SW480 (cell line): ENCODE results near the gene HS3ST5.

ENCODE experiments used
- DNase-seq: peaks from one replicate; pipeline ENCODE4 v3.0.0-alpha.2; 2016; ENCODE audit warnings: low spot score

Gene HS3ST5

DNA sequence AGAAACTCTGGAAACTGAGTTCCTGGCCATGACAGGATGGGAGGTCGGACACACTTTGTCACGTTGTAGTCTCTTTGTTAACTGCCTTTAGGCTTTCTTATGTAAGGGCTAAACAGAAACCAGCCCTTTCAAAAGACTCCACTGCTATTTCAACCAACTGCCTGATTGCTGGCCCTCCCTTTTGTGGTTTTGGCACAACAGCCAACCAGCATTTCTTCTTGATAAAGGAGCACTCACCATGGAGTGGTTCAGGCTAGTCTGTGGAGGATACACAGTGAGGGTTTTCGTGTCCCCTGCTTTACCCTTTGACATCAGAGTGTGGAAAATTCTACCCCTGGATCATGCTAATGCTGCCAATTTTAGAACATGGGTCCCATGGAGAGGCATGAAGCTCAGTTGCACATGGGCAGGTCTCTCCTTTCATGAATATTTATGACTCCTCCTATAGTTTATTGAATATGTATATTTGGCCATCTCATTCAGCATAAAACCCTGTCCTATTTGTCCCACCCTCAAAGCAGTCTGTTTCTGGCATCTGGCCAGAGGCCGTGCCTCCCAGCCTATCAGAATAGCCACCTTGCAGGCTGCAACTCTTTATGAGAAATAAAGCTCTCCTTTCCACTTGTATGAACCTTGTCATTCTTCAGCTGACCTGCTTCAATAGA lies 148.3 kb downstream of the HS3ST5 start:
- DNase-seq: peak; percentile 25

DNA sequence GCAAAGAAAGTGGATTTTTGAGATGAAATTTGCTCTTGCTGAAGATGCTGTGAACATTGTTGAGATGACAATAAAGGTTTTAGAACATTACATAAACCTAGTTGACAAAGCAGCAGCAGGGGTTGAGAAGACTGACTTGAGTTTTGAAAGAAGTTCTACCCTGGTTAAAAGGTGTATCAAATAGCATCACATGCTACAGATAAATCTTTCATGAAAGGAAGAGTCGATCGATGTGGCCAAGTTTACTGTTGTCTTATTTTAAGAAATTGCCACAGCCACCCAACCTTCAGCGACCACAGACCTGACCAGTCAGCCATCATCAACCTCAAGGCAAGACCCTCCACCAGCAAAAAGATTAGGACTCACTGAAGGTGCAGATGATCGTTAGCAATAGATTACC lies 155.3 kb downstream of the HS3ST5 start:
- no peak for DNase-seq

DNA sequence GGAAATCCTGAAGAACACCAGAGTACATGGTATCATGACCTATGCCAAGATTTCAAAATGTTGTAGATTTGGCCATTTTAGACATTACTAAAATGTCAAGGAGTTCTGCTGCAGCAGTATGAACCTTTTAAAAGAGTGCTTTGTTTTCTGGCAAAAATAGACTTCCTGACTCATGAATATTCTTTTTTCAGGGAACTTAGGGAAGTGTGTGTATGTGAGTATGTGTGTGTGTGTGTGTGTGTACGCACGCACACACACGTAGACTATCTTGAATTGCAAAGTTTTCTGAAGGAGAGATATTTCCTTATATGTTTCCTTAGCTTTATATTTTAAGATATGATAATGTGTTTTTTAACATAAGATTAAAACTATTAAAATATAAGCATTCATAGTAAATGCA lies 161.2 kb downstream of the HS3ST5 start:
- no peak for DNase-seq

DNA sequence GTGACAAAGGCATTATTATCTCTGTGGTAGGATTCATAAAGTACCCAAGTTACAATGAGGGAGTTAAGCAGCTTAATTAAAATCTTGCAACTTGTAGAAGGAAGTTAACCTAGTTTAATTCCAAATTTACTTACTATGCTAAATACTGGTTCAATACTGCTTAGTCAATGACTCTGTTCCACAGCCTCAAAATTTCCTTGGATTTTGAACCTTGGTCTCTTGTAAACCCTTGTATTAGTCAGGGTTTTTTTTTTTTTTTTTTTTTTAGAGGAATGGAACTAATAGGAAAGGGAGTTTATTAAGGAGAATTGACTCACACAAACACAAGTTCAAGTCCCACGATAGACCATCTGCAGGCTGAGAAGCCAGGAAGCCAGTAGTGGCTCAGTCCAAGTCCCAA lies 163.4 kb downstream of the HS3ST5 start:
- no peak for DNase-seq

DNA sequence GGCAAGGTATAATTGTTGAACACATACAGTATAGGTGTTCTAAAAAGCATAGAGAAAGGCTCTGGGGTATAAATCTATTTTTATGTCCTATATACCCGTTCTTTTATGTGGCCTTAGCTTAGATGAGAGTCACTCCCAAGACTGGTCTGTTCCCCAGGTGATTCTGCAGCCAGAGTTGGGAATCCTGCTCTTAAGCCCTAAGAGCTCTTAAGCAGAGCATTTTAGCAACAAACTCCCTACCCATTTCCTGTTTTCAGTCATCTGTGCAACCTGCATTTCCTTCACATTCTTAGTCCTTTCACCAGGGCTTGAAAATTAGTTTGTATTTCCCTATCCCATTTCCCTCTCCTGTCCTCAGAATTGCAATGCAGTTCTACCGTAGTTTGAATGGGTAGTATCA lies 166.1 kb downstream of the HS3ST5 start:
- no peak for DNase-seq

DNA sequence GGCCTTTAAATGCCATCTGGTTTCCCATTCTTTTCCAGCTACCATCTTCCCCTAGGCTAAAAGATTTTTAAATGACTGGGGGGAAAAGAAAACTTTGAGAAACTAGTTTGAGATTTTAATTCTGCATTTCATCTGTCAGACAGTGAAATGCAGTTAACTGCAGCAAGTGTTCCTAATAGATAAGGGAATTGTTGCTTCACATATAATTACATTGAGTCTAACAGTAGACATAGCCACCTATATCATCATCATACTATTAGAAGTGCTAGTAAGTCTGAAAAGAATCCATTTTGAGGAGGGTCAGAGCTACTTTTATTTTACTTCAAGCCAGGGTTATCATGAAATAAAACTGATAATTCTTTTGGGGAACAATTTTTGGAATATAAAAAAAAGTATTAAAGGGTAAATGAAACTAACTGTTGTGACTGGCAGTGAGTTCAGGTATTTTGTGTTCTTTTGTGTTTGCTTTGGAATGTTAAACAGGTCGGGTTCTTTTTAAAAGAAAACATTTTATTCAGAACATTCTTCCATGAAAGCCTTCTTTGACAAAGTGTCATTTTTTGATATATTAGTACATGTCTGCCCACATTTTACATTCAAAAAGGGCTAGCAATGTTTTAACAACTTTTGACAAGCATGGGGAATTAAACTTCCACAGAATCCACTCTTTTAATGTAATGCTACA lies 170.1 kb downstream of the HS3ST5 start:
- DNase-seq: no peak

DNA sequence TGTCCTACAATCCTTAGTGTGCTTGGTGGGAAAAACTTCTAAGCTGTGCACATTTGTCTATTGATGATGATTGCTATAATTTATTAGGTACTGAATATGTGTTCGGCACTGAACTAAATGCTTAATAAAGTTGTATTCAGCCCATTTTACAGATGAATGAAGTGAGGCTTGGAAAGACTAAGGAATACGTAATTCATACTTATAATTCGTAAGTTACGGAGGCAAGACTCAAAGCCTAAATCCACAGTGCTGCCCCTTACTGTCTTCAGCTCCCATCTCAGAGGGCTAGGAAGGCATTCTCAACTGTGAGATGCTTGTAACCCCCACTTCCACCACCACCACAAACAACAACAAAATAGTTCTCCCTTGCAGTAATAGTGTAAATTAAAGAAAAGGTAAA lies 171.3 kb downstream of the HS3ST5 start:
- DNase-seq: no peak

DNA sequence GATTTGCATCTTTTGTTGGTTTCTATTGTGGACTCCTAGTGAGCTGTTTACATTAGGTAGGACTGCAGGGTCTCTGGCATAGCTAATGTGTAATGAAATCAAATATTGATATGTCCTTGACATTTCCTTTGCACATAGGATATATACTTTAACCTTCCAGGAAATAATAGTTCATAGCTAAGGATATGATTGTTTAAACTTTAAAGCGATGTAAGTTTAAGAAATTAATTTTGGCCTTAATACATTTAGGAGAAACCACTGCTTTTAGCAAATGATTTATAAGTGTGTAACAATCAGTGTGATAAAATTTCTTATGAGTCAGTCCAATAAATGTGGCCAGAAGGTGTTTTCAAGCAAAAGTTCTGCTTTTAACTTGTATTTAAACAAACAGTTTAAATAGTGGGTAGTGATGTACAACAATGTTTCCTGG lies 171.8 kb downstream of the HS3ST5 start:
- no peak for DNase-seq

DNA sequence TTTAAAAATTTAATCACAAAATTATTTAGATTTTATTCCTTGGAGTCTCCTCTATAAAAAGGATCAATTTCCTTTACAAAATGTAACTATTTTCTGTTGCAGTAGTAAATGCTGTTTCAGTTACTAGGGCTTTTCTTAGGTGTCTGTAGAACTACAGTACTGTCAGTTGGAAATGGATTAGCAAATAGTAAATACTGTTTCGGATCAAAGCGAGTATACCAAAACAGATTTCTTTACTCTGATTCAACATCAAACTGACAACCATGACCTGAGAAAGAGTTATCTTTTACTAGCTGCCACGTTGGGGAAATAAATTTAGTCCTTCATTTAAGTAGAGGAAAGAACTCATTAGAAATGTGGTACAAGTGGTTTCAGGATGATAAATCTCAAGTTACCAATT lies 172.5 kb downstream of the HS3ST5 start:
- no peak for DNase-seq

DNA sequence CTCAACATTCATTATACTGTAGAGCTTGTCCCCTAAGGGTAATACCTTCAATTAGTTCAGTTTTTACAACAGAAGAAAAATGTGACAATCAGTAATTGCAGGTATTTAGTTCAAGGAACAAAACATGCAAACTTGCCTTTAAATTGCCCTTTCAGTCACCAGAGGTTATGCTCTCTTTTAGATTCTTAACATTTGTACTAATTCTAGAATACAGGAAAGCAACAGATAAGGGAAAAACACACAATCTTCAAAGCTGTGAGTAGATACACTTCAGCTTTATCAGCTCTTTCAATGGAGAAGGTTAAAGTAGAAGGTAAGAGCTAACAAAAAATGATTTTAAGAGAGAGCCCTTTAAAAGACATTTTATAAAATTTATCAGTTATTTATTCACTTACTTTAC lies 173.1 kb downstream of the HS3ST5 start:
- no peak for DNase-seq

DNA sequence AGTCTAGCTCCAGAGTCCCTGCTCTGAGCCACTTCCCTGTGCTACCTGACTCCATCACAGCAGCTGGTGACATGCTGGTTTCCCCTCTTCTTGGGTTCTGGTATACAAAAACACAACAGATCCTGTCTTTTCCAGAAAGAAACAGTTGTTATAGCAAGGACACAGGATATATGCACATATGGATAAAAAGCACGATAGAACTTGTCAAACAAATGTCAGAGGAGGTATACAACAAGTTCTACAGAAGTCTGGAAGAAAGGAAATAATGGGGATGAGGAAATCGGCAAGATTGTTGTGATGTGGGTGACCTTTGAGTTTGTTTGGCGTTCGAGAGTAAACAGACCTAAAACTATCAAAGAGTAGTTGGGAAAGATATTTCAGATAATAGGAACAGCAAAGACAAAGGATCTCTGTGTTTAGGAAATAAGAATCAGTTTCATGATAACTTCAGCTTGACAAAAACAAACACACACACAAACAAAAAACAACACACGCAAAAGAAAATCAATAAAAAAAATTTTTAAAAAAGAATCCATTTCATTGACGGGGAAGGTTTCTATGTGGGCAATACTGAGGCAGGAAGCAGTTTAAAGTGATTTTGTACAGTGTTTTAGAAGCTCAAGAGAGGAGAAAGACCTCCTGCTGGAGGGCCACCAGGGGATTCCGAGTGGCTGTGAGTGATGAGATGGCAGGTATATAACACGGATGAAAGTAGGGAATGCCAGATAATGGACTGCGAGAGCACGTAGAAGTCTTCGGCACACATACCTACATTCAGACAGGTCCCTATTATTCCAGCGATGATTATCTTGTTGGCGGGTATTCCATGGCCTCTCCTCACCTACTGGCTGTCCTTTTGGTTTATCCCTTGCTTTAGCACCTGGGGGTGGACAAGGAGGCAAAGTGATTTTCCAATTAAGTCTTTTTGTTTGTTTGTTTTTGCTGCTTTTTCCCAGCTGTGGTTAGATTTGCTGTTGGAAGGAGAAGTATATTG lies 174.9 kb downstream of the HS3ST5 start:
- peak; percentile 52 for DNase-seq

DNA sequence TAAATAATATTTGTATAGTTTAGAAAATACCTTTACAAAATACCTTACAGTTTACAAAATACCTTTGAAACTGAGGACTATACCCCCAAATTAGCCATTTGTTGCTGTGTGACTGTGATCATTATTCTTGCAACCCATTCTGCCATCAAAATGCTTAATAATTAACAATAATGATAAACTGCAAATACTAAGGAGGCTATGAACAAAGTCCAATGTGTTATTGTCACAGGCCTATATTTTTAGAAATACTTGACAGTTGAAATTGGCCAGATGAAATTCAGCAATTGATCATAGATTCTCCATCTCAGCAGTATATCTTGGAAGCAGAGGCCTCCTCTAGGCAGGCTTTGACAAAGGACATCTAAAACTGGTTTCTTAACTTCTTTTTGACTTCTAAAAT lies 178.6 kb downstream of the HS3ST5 start:
- no peak for DNase-seq

DNA sequence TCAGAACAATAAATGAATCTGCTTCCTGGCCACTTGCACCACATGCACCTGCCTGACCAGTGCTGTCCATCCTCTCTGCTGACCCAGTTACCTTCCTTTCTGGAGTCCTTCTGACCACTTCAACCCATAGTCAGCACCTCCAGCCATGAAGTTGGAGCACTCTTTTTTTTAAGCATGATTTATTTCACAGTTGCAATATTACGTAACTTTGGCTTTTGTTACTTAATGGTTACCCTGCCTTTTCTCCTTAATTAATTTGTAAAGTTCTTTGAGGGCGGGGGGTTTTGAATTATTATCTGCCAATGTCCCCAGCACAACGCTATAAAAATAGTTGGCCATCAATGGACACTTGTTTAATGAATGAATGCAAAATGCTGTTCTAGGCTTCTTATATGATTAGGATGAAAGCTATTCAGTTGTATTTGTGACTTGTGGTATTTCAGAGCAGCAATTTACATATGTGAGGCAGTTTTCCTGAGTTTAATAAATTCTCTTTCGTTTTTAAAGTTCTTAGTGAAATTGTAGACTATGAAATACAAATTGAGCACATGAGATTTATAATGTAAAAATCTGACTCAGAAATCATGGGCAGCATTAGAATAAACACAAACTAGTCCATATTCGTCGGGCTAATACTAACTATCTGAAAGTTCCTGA lies 180.0 kb downstream of the HS3ST5 start:
- DNase-seq: no peak

DNA sequence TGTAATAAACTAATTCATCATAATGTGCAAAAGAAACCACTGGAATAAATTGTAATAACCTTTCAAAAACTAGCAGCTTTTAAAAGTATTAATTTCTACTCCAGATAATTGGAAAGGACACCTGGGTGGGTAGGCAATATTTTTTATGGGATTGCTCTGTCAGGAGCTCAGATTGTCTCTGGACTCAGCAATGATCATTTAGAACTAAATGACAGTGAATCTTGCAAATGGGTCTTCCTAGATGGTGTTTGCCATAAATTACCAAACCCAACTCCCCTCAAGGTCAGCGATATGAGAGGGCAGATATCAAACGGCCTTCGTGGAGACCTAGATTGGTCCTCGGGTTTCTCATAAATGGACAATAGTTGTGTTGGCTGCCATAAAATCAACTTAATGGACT lies 181.9 kb downstream of the HS3ST5 start:
- no peak for DNase-seq

DNA sequence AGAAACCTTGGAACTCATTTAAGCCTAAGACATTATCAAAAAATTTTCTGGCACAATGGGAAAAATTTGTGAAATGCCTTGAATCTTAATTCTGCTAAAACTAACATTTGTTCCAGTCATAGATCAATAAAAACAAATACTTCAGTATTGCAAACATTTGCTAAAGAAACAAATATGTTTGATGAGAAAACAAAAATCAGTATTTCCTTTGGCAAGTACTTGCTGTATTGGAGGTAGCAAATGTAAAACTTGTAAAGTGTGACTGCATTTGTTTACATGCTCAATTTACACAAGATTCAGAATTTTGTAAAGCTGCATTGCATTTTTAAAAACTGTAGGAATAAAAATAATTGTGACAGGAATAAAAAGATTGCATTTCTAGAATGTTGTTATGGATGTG lies 183.1 kb downstream of the HS3ST5 start:
- DNase-seq: no peak

DNA sequence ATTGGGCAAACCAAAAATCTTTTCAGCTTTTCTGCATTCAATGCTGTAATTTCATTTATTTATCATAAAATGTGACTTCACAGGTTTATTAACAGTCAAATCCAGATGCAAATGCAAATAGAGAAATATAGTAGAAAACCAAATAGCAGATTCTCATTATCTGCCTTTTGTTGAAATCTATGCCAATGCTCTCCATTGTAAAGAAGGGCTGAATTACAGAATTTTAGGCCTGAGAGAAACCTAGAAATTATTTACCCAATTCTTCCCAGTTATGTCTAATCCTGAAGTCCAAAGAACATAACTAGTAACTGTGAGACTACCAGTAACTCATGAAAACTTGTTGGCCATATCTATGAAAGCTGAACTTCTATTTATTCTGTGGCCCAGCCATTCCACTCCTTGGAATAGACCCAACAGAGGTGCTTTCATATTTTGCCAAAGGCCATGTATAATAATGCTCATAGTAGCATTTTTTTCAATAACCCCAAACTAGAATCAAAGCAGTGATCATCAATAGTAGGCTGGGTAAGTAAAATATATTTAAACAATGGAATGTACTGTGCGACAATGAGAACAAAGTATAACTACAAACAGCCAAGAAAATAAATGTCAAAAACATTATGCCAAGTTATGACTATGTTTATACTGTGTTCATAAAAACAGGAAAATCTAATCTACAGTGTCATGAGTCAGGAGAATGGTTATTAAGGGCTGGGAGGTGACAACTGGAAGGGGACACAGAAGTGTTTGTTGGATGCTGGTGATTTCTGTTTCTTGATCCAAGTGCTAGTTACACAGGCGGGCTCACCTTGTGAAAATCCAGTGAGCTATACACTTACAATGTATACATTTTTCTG lies 183.8 kb downstream of the HS3ST5 start:
- no peak for DNase-seq

DNA sequence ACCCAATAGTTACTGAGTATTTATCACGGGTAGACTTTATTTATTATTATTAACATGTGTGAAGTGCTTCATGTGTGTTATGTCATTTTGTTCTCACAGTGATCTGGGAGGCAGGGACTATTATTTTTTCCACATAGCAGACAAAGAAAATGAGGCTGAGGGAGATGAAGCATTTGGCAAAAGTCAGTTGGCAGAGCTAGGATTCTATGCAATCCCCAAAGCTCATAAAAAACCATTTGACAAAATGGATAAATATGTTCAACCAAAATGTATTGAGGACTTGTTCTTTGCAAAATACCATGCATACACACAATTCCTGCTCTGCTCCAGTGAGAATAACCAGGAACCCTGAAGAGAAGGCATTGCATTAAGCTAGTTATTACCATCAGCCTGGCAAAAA lies 184.4 kb downstream of the HS3ST5 start:
- DNase-seq: no peak

DNA sequence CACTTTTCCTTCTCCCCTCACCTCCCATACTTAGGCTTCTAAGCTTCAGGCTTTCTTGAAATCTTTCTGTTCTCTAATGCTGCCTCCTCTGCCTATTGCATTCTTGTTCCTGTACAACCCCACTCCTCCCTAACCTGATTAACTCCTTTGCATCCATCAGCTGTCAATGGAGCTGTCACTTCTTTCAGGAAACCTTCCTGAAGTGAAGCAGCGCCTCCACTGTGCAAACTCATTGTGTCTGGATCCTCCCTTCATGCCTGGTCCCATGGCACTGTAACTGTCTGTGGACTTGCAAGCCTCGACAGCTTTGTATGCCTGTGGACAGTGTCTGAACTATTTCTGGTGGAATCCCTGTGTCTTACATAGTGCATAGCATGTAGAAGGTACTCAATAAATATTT lies 185.0 kb downstream of the HS3ST5 start:
- DNase-seq: no peak

DNA sequence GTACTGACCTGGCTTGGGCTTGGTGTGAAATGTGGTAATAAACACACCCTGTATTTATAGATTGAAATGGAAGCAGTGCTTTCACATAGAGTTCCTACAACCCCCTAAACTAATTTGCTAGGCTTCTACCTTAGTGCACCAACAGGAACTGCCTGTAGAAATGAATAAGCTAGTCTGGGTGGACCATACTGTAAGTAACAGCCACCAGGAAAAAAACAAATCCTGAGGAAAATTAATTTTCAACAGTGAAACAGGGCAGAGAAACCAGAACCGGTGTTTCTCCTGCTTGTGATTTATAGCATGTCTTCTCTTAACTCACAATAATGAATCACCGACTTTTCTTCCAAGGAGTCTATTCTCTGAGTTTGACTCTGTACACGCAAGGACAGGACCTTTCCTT lies 187.1 kb downstream of the HS3ST5 start:
- DNase-seq: no peak

DNA sequence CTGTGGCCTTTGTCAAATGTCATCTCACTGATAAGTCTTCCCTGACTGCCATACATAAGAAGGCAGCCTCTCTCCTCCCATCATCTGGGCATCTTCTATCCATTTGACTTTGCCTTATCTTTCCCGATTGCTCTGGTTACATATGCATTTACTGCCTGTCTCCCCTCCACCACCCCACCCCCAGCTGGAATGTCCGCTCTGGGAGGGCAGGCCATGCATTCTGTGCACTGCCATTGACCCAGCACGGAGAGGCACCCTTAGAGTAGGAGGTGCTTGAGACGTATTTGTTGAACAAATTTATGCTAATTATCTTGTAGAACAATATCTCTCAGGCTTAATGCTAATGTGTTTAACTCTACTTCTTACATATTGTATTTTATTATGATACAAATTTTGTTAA lies 188.0 kb downstream of the HS3ST5 start:
- no peak for DNase-seq

DNA sequence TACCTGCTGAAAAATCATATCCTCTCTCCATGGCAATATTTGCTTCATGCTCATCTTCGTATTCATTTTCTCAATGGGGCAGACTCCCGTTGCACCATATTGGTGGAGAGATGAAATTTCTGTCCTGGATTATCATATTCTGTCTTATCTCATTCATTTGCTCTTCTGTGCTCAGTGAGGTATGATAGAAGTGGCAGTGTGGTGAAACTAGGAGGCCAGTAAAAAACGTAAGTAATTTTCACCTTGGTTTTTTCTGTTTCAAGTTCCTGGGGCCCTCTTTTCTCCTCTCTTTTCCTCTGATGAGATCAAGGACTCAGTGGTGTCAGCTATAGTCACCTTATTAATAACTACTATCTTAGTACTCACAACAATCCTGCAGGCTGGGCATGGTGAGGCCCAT lies 189.4 kb downstream of the HS3ST5 start:
- DNase-seq: no peak
